K562 (cell line): ENCODE data around the gene UNKL. TPM values are rescaled to one million over a fixed set of nuclear protein-coding genes. Genes with fewer than 3 reads are reported as not detected.
A peak's percentile ranks its signal among the peaks of the same experiment; 100 is the strongest.

Experiments
- ADNP ChIP-seq: fragments of 200-800 bp; sonication (Bioruptor generic); IDR thresholded peaks from 2 replicates; pipeline ENCODE4 v1.6.1; 2016; ENCODE audit warnings: missing genetic modification characterization, missing compliant biosample characterization
- ATF7 ChIP-seq: fragments of 450-650 bp; IDR thresholded peaks from 2 replicates; pipeline ENCODE4 v1.7.1; 2014; ENCODE audit warnings: mild to moderate bottlenecking, moderate library complexity
- BRF1 ChIP-seq: IDR thresholded peaks from 3 replicates; pipeline ENCODE4 v1.6.1; 2011; ENCODE audit warnings: borderline replicate concordance, mild to moderate bottlenecking; ENCODE audit not compliant: insufficient read length; ENCODE audit errors: extremely low read depth
- CBX1 ChIP-seq: sonication (generic); IDR thresholded peaks from 2 replicates; pipeline ENCODE4 v1.6.1; 2016; ENCODE audit warnings: antibody characterized with exemption, low read depth, mild to moderate bottlenecking
- CEBPB ChIP-seq: fragments of 450-650 bp; IDR thresholded peaks from 2 replicates; pipeline ENCODE4 v1.6.1; 2016; ENCODE audit warnings: missing genetic modification characterization, missing compliant biosample characterization
- CREBBP ChIP-seq: IDR thresholded peaks from one replicate; pipeline ENCODE4 v1.6.1; 2012; ENCODE audit warnings: low read depth, mild to moderate bottlenecking, control low read depth, inconsistent platforms, low read length
- EGR1 ChIP-seq: fragments of 450-650 bp; conservative IDR thresholded peaks from 2 replicates; pipeline ENCODE4 v1.6.1; 2017; ENCODE audit warnings: mild to moderate bottlenecking
- HCFC1 ChIP-seq: IDR thresholded peaks from 2 replicates; pipeline ENCODE4 v1.6.1; 2012; ENCODE audit warnings: low read depth, low read length, improper control_type of control experiment
- JUN ChIP-seq, 2 experiments: sonication (generic) in 1 of 2; formaldehyde crosslinking in 1 of 2; IDR thresholded peaks; 2 replicates each; pipeline versions ENCODE4 v1.6.1 to v1.8.0; 2012 to 2022; ENCODE audit warnings: borderline replicate concordance in 2 of 2, mild to moderate bottlenecking in 2 of 2, improper control_type of control experiment in 1 of 2, low read depth in 1 of 2, low read length in 1 of 2, missing genetic modification reagents in 1 of 2
- NFATC3 ChIP-seq: fragments of 450-650 bp; IDR thresholded peaks from 2 replicates; pipeline ENCODE4 v1.6.1; 2017; ENCODE audit warnings: mild to moderate bottlenecking
- PHB2 ChIP-seq: fragments of 450-650 bp; IDR thresholded peaks from 2 replicates; pipeline ENCODE4 v1.6.1; 2017; ENCODE audit warnings: low read depth
- SMARCC2 ChIP-seq: fragments of 450-650 bp; IDR thresholded peaks from 2 replicates; pipeline ENCODE4 v1.6.1; 2017; ENCODE audit warnings: antibody characterized with exemption, moderate library complexity, mild to moderate bottlenecking, low read depth
- SP1 ChIP-seq: sonication (generic); formaldehyde crosslinking; IDR thresholded peaks from 2 replicates; pipeline ENCODE4 v1.8.1; 2022; ENCODE audit warnings: mild to moderate bottlenecking, missing genetic modification reagents
- TEAD2 ChIP-seq: fragments of 450-650 bp; IDR thresholded peaks from 2 replicates; pipeline ENCODE4 v1.6.1; 2016; ENCODE audit warnings: missing genetic modification characterization, control low read depth, missing compliant biosample characterization
- WHSC1 ChIP-seq: IDR thresholded peaks from one replicate; pipeline ENCODE4 v1.6.1; 2012; ENCODE audit warnings: low read length, control low read depth, inconsistent platforms
- ZKSCAN3 ChIP-seq: fragments of 250-450 bp; sonication (Bioruptor Pico); IDR thresholded peaks from 2 replicates; pipeline ENCODE4 v1.4.0; 2020
- ZNF253 ChIP-seq: fragments of 250-450 bp; sonication (Bioruptor Pico); conservative IDR thresholded peaks from 2 replicates; pipeline ENCODE4 v1.6.1; 2021; ENCODE audit warnings: mild to moderate bottlenecking
- ZNF589 ChIP-seq: fragments of 200-800 bp; sonication (Bioruptor generic); IDR thresholded peaks from 2 replicates; pipeline ENCODE4 v1.6.1; 2016; ENCODE audit warnings: low read depth, missing genetic modification characterization, missing compliant biosample characterization
- polyA plus RNA-seq, 8 experiments: library from polyadenylated mRNA; depleted of rRNA in 4 of 8; stranded (reverse) in 5 of 8; unstranded in 3 of 8; fragments of >200 nt; fragmentation: Nextera tagmentation in 2 of 8; fragmentation: Illumina TruSeq in 1 of 8; extraction: Ambion mirVana in 2 of 8; extraction: Trizol in 1 of 8; gene quantifications; 2 replicates each; pipeline versions ENCODE4 v1.2.1 to v1.2.3, GENCODE V29; 2011 to 2014; ENCODE audit warnings: inconsistent platforms in 1 of 8, missing spikeins in 1 of 8
- total RNA-seq, 7 experiments: library from RNA; depleted of rRNA in 6 of 7; stranded (reverse); fragments of >200 nt in 6 of 7; fragmentation: Illumina TruSeq in 2 of 7; extraction: Trizol in 2 of 7; gene quantifications; 2 replicates each; pipeline versions ENCODE4 v1.2.1 to v1.2.3, GENCODE V29; 2011 to 2021; ENCODE audit warnings: low replicate concordance in 1 of 7
- TF ChIP-seq, protein P1 (sequence below): fragments of 450-650 bp; IDR thresholded peaks from 2 replicates; pipeline ENCODE4 v1.6.1; 2016; ENCODE audit warnings: low read depth, mild to moderate bottlenecking, moderate library complexity
- TF ChIP-seq, protein P2 (sequence below), 3 experiments: fragments of 200-800 bp in 1 of 3; sonication (Bioruptor generic) in 1 of 3; sonication (generic) in 1 of 3; formaldehyde crosslinking in 1 of 3; IDR thresholded peaks; 2 replicates each; pipeline versions ENCODE4 v1.6.1 to v1.8.0; 2016 to 2022; ENCODE audit warnings: mild to moderate bottlenecking in 2 of 3, missing compliant biosample characterization in 2 of 3, missing genetic modification characterization in 2 of 3, missing genetic modification reagents in 1 of 3
- TF ChIP-seq, protein P3 (sequence below), 3 experiments: IDR thresholded peaks in 2 of 3; conservative IDR thresholded peaks in 1 of 3; 2 replicates each; pipeline ENCODE4 v1.5.1; 2011 to 2012; ENCODE audit warnings: low read length in 3 of 3, mild to moderate bottlenecking in 3 of 3, control low read depth in 2 of 3, improper control_type of control experiment in 1 of 3, inconsistent platforms in 1 of 3, low read depth in 1 of 3, mixed read lengths in 1 of 3, moderate library complexity in 1 of 3; ENCODE audit not compliant: insufficient read depth in 2 of 3
- TF ChIP-seq, protein P4 (sequence below): sonication (generic); formaldehyde crosslinking; IDR thresholded peaks from 2 replicates; pipeline ENCODE4 v1.8.0; 2022; ENCODE audit warnings: missing genetic modification reagents, mild to moderate bottlenecking, borderline replicate concordance

The UNKL gene
- total and polyA plus RNA-seq, 9 of the 15 experiments (the other 6 are each of a cell fraction or from before 2014, with no cell fraction given): 0.37 to 30.2 (median 5.1) TPM

DNA sequence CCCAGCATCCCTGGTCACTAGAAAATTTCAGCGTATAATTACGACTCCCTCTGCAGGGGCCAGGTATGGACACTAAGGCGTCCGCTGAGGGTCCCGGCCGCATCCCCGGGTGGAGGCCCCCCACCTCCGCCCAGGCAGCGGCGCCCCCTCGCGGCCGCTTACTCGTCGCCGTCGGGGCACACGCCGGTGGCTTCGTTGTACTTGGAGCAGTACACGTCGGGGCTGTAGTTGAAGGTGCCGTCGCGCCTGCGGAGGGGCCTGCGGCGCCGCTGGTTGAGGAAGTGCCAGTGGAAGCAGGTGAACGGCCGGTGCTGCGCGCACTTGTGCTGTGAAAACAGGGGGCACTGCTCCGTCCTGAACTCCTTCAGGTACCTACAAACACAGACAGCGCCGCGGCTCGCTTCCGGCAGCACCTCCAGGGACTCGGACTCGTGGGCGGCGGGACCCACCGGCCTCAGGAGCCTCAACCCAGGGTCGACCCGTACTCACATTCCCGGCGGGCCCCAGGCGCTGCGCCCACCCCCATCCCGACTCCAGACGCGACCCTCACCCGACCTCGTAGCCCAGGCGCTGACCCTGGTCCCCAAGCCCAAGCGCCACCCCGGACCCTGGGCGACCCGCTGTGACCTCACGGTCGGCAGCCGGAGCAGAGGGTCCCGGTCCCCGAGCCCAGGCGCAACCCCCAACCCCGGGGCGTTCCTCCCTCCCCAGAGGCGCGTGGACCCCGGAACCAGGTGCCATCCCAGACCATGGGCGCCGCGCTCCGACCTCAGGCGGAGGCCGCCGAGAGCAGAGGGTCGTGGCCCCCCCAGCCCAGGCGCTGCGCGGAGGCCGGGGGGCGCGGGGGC, 596 bp downstream of the UNKL start (continued):
- TF ChIP-seq TEAD2 (no peak), NFATC3 (no peak), HCFC1 (no peak), BRF1 (no peak), SP1 (peak; percentile 78), WHSC1 (no peak), ADNP (no peak), ZNF253 (CRISPR knock-in tag) (no peak), PHB2 (no peak), CREBBP (no peak), ATF7 (peak; percentile 40; the same call in 1 of the 2 replicates), ZKSCAN3 (CRISPR knock-in tag) (no peak), SMARCC2 (no peak), CEBPB (tag) (no peak), ZNF589 (CRISPR knock-in tag) (no peak), JUN (IDR thresholded peaks at IDR 0.05; ENCODE audit: borderline replicate concordance, low read depth, low read length) (no peak), JUN (CRISPR knock-in tag; IDR thresholded peaks at IDR 0.05; ENCODE audit: borderline replicate concordance) (0 out of 2 replicates have a peak, but pooled peaks have one; percentile 15), CBX1 (peak; percentile 67; the same call in 1 of the 2 replicates), EGR1 (0 out of 2 replicates have a peak, but pooled peaks have one; percentile 24)
- TF ChIP-seq, protein P1, sequence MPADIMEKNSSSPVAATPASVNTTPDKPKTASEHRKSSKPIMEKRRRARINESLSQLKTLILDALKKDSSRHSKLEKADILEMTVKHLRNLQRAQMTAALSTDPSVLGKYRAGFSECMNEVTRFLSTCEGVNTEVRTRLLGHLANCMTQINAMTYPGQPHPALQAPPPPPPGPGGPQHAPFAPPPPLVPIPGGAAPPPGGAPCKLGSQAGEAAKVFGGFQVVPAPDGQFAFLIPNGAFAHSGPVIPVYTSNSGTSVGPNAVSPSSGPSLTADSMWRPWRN: no peak
- TF ChIP-seq, protein P2, sequence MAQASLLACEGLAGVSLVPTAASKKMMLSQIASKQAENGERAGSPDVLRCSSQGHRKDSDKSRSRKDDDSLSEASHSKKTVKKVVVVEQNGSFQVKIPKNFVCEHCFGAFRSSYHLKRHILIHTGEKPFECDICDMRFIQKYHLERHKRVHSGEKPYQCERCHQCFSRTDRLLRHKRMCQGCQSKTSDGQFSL (CRISPR knock-in tag; IDR thresholded peaks at IDR 0.05): peak; percentile 74; the same call in 1 of the 2 replicates
- TF ChIP-seq, protein P2 (tag; IDR thresholded peaks at IDR 0.05): no peak
- TF ChIP-seq, protein P3, sequence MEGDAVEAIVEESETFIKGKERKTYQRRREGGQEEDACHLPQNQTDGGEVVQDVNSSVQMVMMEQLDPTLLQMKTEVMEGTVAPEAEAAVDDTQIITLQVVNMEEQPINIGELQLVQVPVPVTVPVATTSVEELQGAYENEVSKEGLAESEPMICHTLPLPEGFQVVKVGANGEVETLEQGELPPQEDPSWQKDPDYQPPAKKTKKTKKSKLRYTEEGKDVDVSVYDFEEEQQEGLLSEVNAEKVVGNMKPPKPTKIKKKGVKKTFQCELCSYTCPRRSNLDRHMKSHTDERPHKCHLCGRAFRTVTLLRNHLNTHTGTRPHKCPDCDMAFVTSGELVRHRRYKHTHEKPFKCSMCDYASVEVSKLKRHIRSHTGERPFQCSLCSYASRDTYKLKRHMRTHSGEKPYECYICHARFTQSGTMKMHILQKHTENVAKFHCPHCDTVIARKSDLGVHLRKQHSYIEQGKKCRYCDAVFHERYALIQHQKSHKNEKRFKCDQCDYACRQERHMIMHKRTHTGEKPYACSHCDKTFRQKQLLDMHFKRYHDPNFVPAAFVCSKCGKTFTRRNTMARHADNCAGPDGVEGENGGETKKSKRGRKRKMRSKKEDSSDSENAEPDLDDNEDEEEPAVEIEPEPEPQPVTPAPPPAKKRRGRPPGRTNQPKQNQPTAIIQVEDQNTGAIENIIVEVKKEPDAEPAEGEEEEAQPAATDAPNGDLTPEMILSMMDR (IDR thresholded peaks at IDR 0.05 in 2 of 3, conservative IDR thresholded peaks at IDR 0.05 in 1 of 3; ENCODE audit: insufficient read depth in 2 of 3, low read depth in 1 of 3, low read length in 3 of 3): peak; percentile 72 to 85 (median 83)
- TF ChIP-seq, protein P4, sequence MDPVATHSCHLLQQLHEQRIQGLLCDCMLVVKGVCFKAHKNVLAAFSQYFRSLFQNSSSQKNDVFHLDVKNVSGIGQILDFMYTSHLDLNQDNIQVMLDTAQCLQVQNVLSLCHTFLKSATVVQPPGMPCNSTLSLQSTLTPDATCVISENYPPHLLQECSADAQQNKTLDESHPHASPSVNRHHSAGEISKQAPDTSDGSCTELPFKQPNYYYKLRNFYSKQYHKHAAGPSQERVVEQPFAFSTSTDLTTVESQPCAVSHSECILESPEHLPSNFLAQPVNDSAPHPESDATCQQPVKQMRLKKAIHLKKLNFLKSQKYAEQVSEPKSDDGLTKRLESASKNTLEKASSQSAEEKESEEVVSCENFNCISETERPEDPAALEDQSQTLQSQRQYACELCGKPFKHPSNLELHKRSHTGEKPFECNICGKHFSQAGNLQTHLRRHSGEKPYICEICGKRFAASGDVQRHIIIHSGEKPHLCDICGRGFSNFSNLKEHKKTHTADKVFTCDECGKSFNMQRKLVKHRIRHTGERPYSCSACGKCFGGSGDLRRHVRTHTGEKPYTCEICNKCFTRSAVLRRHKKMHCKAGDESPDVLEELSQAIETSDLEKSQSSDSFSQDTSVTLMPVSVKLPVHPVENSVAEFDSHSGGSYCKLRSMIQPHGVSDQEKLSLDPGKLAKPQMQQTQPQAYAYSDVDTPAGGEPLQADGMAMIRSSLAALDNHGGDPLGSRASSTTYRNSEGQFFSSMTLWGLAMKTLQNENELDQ (CRISPR knock-in tag): no peak
